ENCODE results near the gene SMC1B. TPM values are rescaled to one million over a fixed set of nuclear protein-coding genes. Genes with fewer than 3 reads are reported as not detected.

SMC1B gene
- total and polyA plus RNA-seq, 4 donors = 0.02 to 0.05 TPM; not detected in 2

DNA sequence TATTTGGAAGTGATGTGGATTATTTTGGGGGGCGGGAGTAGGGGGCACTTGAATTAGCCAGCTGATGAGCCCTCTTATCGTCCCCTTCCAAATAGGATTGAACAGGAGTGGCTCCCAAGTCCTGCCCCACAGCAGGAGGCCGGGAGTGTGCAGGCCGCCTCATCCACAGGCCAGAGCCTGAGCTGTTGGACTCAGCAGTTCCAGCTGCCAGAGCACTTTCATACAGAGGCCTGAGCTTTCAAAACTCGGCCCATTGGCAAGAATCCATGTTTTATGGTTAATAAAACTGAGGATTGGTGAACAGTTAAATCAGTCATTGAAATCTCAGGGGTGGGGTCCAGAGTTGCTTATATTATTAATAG is 94.1 kb downstream of the SMC1B start:
- Histone ChIP-seq H3K27me3 (ENCODE audit: control insufficient read depth in 4 of 4, insufficient read depth in 4 of 4, low read length in 3 of 4) (no peaks in the 10 kb centered on the region), H3K36me3 (ENCODE audit: control insufficient read depth in 4 of 4, insufficient read depth in 3 of 4, low read depth in 1 of 4, low read length in 3 of 4) (peaks cover 0 to 12% (median 6%) of the 10 kb centered on the region in 4 donors), H3K9me3 (ENCODE audit: control insufficient read depth in 4 of 4, low read length in 3 of 4) (no peaks in the 10 kb centered on the region), H3K4me3 (ENCODE audit: low read depth in 1 of 3, low read length in 3 of 3) (no peak overlapping the region), H3K4me1 (ENCODE audit: control insufficient read depth in 4 of 4, insufficient read depth in 4 of 4, low read length in 3 of 4) (peaks cover 0 to 17% (median 5%) of the 10 kb centered on the region in 4 donors), H3K9ac (ENCODE audit: low read depth in 1 of 2, low read length in 2 of 2) (no peak overlapping the region), H3K27ac (ENCODE audit: low read depth in 1 of 2, low read length in 2 of 2) (peak overlapping the region in 1 of 2 donors; percentile 74)
- TF ChIP-seq HNF4G (IDR thresholded peaks at IDR 0.05) (no peak), REST (IDR thresholded peaks at IDR 0.05) (no peak), RXRA (IDR thresholded peaks at IDR 0.05) (no peak), HNF4A (conservative IDR thresholded peaks at IDR 0.05) (no peak), FOXA2 (IDR thresholded peaks at IDR 0.05) (no peak), SP1 (IDR thresholded peaks at IDR 0.05) (no peak), FOXA1 (IDR thresholded peaks at IDR 0.05) (no peak), EGR1 (IDR thresholded peaks at IDR 0.05; ENCODE audit: low read depth in 2 of 2) (no peak), YY1 (IDR thresholded peaks at IDR 0.05) (no peak), GABPA (IDR thresholded peaks at IDR 0.05 in 1 of 2, conservative IDR thresholded peaks at IDR 0.05 in 1 of 2) (no peak), JUND (IDR thresholded peaks at IDR 0.05) (no peak)
- TF ChIP-seq, protein P1, sequence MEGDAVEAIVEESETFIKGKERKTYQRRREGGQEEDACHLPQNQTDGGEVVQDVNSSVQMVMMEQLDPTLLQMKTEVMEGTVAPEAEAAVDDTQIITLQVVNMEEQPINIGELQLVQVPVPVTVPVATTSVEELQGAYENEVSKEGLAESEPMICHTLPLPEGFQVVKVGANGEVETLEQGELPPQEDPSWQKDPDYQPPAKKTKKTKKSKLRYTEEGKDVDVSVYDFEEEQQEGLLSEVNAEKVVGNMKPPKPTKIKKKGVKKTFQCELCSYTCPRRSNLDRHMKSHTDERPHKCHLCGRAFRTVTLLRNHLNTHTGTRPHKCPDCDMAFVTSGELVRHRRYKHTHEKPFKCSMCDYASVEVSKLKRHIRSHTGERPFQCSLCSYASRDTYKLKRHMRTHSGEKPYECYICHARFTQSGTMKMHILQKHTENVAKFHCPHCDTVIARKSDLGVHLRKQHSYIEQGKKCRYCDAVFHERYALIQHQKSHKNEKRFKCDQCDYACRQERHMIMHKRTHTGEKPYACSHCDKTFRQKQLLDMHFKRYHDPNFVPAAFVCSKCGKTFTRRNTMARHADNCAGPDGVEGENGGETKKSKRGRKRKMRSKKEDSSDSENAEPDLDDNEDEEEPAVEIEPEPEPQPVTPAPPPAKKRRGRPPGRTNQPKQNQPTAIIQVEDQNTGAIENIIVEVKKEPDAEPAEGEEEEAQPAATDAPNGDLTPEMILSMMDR (IDR thresholded peaks at IDR 0.05; ENCODE audit: low read depth, low read length, missing input control) = no peak
- no peak for DNase-seq (ENCODE audit: low spot score)
- WGBS = 62% methylated on average over 5 of the region's 5 CpGs

- H3K9ac ChIP-seq (ENCODE audit: low read depth in 1 of 2, low read length in 2 of 2) = peak overlapping the region in 1 of 2 donors; percentile 44
- DNase-seq (ENCODE audit: low spot score) = no peak
- TF ChIP-seq, protein P2, sequence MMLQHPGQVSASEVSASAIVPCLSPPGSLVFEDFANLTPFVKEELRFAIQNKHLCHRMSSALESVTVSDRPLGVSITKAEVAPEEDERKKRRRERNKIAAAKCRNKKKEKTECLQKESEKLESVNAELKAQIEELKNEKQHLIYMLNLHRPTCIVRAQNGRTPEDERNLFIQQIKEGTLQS (IDR thresholded peaks at IDR 0.05) = no peak
- TF ChIP-seq TAF1 (conservative IDR thresholded peaks at IDR 0.05) = no peak
- TF ChIP-seq YY1 (IDR thresholded peaks at IDR 0.05) = no peak
- no peak for TF ChIP-seq HNF4A (conservative IDR thresholded peaks at IDR 0.05)
- no peak for TF ChIP-seq FOXA2 (IDR thresholded peaks at IDR 0.05)
- no peak for TF ChIP-seq HNF4G (IDR thresholded peaks at IDR 0.05)
- no peak for TF ChIP-seq GABPA (IDR thresholded peaks at IDR 0.05 in 1 of 2, conservative IDR thresholded peaks at IDR 0.05 in 1 of 2)
- TF ChIP-seq REST (IDR thresholded peaks at IDR 0.05) = no peak
- TF ChIP-seq ZBTB33 (IDR thresholded peaks at IDR 0.05) = no peak
- TF ChIP-seq FOXA1 (IDR thresholded peaks at IDR 0.05) = no peak
- TF ChIP-seq SP1 (IDR thresholded peaks at IDR 0.05) = no peak
- no peak for TF ChIP-seq RXRA (IDR thresholded peaks at IDR 0.05)
- no peak for TF ChIP-seq JUND (IDR thresholded peaks at IDR 0.05)
- TF ChIP-seq MAX (IDR thresholded peaks at IDR 0.05) = no peak
Observed at GRCh38 chr22:45318558-45319323, 94.7 kb downstream of the SMC1B start.

More at GRCh38 chr22:45318558-45319323, 94.7 kb downstream of the SMC1B start:
- peak overlapping the region; percentile 34 to 74 for H3K27ac ChIP-seq (ENCODE audit: low read depth in 1 of 2, low read length in 2 of 2)
- no peak overlapping the region for H3K4me3 ChIP-seq (ENCODE audit: low read depth in 1 of 3, low read length in 3 of 3)
- peaks cover 0 to 9% (median under 1%) of the 10 kb centered on the region in 4 donors for H3K36me3 ChIP-seq (ENCODE audit: control insufficient read depth in 4 of 4, insufficient read depth in 3 of 4, low read depth in 1 of 4, low read length in 3 of 4)
- no peaks in the 10 kb centered on the region for H3K27me3 ChIP-seq (ENCODE audit: control insufficient read depth in 4 of 4, insufficient read depth in 4 of 4, low read length in 3 of 4)
- no peaks in the 10 kb centered on the region for H3K9me3 ChIP-seq (ENCODE audit: control insufficient read depth in 4 of 4, low read length in 3 of 4)
- peaks cover 0 to 18% (median 5%) of the 10 kb centered on the region in 4 donors for H3K4me1 ChIP-seq (ENCODE audit: control insufficient read depth in 4 of 4, insufficient read depth in 4 of 4, low read length in 3 of 4)
- WGBS = 79% methylated on average over 12 of the region's 12 CpGs
